Measurements from ENCODE around the gene EFHC1. TPM values are rescaled to one million over a fixed set of nuclear protein-coding genes. Genes with fewer than 3 reads are reported as not detected.

EFHC1 gene
- total and polyA plus RNA-seq, 2 of the 13 experiments (the other 11 are each of a cell fraction or from before 2014, with no cell fraction given) = 23.4 to 29.5 TPM

- Histone ChIP-seq H3K4me2 (ENCODE audit: low read depth, low read length) (no peak overlapping the region), H4K20me1 (ENCODE audit: insufficient read depth, low read length) (peaks cover 55% of the 10 kb centered on the region), H2AFZ (ENCODE audit: low read length) (no peak overlapping the region), H3K27me3 (ENCODE audit: control insufficient read depth in 1 of 2, insufficient read depth in 2 of 2, low read length in 2 of 2) (no peaks in the 10 kb centered on the region), H3K9ac (ENCODE audit: insufficient read depth, low read depth, low read length) (no peak overlapping the region), H3K27ac (ENCODE audit: extremely low read length, insufficient read depth, low read length) (no peak overlapping the region), H3K79me2 (ENCODE audit: insufficient read depth, low read length) (peaks cover 97% of the 10 kb centered on the region), H3K36me3 (replicated peaks in 1 of 2; ENCODE audit: control insufficient read depth in 1 of 2, insufficient read depth in 2 of 2, low read length in 2 of 2) (peaks cover 7 to 33% of the 10 kb centered on the region in 2 experiments), H3K9me3 (ENCODE audit: low read length) (no peaks in the 10 kb centered on the region), H3K4me3 (replicated peaks in 1 of 3; ENCODE audit: insufficient read depth in 1 of 3, low read depth in 2 of 3, low read length in 3 of 3) (no peak overlapping the region), H3K4me1 (ENCODE audit: insufficient read depth, low read length) (peaks cover 56% of the 10 kb centered on the region)
- ChIA-PET POLR2A (interaction anchor here (1.3 kb wide), 1 partner anchor 42 kb away, joined by 3 read pairs; no protein-coding TSS in a partner anchor), CTCF (ENCODE audit: low intra/inter-chr PET ratio, low total read pairs) (no interaction called here)
- no TSS peak for BruUV-seq (replicated peaks)
- intact Hi-C loops (cut with micrococcal nuclease; ENCODE audit: unreplicated experiment) (no loop called here), in situ Hi-C loops (cut with HindIII; ENCODE audit: extremely low pct_ligation_motif_present, low pct_unique_long_range_greater_than_20kb) (no loop called here)
- no peak for DNase-seq (ENCODE audit: low spot score)
- no peak for ATAC-seq
- FAIRE-seq = no peak
- 97% methylated on average over 5 of the region's 5 CpGs for WGBS (ENCODE audit: low lambda C conversion rate)
- TF ChIP-seq PAX8 (CRISPR knock-in tag; IDR thresholded peaks at IDR 0.05; ENCODE audit: borderline replicate concordance) = no peak
- TF ChIP-seq CENPBD1 (CRISPR knock-in tag; IDR thresholded peaks at IDR 0.05; ENCODE audit: borderline replicate concordance, low read depth) = no peak
- no peak for TF ChIP-seq CBFB (CRISPR knock-in tag; IDR thresholded peaks at IDR 0.05)
- no peak for TF ChIP-seq ZNF614 (CRISPR knock-in tag; IDR thresholded peaks at IDR 0.05; ENCODE audit: borderline replicate concordance)
- TF ChIP-seq ZNF407 (CRISPR knock-in tag; IDR thresholded peaks at IDR 0.05; ENCODE audit: not compliant biosample characterization) = no peak
- no peak for TF ChIP-seq ZNF383 (CRISPR knock-in tag; IDR thresholded peaks at IDR 0.05; ENCODE audit: borderline replicate concordance)
- TF ChIP-seq KMT2A (CRISPR knock-in tag; IDR thresholded peaks at IDR 0.05) = no peak
- no peak for TF ChIP-seq TSC22D2 (CRISPR knock-in tag; IDR thresholded peaks at IDR 0.05; ENCODE audit: borderline replicate concordance)
- TF ChIP-seq ZNF549 (CRISPR knock-in tag; IDR thresholded peaks at IDR 0.05) = no peak
- TF ChIP-seq ZNF20 (CRISPR knock-in tag; IDR thresholded peaks at IDR 0.05) = no peak
- no peak for TF ChIP-seq KLF15 (CRISPR knock-in tag; IDR thresholded peaks at IDR 0.05; ENCODE audit: borderline replicate concordance)
- TF ChIP-seq ZNF543 (CRISPR knock-in tag; IDR thresholded peaks at IDR 0.05) = no peak
- TF ChIP-seq ZMYM4 (CRISPR knock-in tag; IDR thresholded peaks at IDR 0.05) = no peak
- TF ChIP-seq ZNF570 (CRISPR knock-in tag; IDR thresholded peaks at IDR 0.05; ENCODE audit: borderline replicate concordance) = no peak
- TF ChIP-seq ZNF234 (CRISPR knock-in tag; conservative IDR thresholded peaks at IDR 0.05) = no peak
Observed at GRCh38 chr6:52555518-52556233, 135.5 kb downstream of the EFHC1 start.
